SK-N-DZ (cell line): ENCODE results near the gene ADD3.

Experiments used
- DNase-seq: peaks from one replicate; pipeline ENCODE4 v3.0.0-alpha.2; 2015; ENCODE audit warnings: low spot score

ADD3 gene

DNA sequence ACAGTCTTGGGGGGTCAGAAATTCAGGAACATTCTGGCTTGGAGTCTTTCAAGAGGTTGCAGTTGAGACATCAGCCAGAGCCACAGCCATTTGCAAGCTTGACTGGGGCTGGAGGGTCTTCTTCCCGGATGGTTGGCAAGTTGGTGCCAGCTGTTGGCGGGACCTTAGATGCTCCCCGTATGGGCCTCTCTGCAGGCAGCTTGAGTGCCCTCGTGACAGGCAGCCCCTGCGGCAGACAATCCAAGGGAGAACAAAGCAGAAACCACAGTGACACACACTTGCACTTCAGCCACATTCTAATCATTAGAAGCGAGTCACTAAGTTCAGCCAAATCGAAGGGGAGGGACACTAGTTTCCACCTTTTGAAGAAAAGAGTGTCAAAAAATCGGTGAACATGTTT, 140.2 kb downstream of the ADD3 start:
- no peak for DNase-seq

- no peak for DNase-seq
Observed at GRCh38 chr10:110149259-110149658, 141.5 kb downstream of the ADD3 start.

- DNase-seq: no peak
Observed at GRCh38 chr10:110150046-110150445, 142.3 kb downstream of the ADD3 start.

GRCh38 chr10:110150981-110151380, 143.2 kb downstream of the ADD3 start:
- no peak for DNase-seq

DNA sequence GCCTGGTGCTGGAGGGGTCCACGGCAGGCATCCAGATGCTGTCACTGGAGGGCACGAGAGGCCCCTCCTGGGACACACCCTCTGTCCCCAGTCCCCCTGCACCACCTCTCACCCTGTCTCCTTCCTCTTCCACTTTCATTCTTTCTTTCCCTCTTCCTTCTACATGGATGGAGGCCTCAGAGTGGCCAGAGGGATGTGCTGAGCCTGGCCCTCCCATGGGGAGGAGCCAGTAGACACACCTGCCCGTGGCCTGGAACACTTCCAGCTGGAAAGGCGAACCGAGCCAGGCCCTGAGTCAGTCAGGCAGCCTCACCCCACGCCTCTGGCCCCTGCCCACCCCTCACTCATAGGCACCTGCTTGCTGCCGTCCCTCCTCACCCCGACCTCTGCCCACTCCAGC, 143.7 kb downstream of the ADD3 start:
- peak; percentile 77 for DNase-seq

DNA sequence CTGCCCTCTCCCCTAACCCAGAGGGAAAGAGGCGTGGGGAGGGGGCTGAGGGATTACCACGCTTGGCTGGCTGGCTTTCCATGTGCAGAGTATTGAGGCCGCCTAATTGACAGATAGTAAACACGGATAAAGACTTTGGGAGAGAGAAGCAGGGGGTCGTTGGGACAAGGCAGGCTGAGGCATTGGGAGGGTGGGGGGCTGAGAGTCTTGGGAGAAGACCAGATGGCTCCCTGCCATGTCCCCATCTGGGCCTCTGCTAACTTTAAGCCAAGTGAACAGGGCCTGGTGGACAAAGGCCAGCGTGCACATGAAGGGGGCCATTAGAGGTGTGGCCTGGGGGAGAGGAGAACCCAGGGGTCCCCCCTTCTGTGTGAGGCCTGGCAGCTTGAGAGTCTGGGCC, 144.2 kb downstream of the ADD3 start:
- peak; percentile 64 for DNase-seq

- DNase-seq: no peak
Observed at GRCh38 chr10:110153396-110153795, 145.6 kb downstream of the ADD3 start.

- DNase-seq: no peak
Observed at GRCh38 chr10:110156046-110156445, 148.3 kb downstream of the ADD3 start.

- DNase-seq: no peak
Observed at GRCh38 chr10:110158051-110159005, 150.5 kb downstream of the ADD3 start.

DNA sequence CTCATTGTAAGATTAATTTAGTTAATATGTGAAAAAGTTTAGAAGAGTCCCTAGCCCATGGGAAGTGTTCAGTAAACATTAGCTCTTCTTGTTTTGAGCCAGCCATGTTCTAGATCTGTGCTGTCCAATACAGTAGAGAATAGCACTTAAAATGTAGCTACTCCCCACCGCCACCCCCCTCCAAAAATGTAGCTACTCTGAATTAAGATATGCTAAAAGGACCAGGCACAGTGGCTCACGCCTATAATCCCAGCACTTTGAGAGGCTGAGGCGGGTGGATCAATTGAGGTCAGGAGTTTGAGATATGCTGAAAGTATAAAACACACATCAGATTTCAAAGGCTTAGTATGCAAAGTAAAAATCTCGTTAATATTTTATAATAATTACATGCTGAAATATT, 152.3 kb downstream of the ADD3 start:
- DNase-seq: no peak

DNA sequence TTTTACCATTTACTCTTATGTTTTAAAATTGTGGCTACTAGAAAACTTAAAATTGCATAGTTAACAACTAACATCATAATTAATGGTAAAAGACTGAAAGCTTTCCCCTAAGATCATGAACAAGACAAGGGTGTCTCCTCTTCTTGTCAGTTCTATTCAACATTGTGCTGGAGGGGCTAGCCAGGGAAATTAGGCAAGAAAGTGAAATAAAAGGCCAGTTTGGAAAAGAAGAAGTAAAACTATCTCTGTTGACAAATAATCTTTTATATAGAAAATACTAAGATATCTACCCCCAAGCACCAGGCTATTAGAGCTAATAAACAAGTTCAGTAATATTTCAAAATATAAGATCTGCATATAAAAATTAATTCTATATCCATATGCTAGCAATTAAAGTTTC, 152.7 kb downstream of the ADD3 start:
- no peak for DNase-seq

- DNase-seq: no peak
Observed at GRCh38 chr10:110162741-110163145, 155.0 kb downstream of the ADD3 start.

DNA sequence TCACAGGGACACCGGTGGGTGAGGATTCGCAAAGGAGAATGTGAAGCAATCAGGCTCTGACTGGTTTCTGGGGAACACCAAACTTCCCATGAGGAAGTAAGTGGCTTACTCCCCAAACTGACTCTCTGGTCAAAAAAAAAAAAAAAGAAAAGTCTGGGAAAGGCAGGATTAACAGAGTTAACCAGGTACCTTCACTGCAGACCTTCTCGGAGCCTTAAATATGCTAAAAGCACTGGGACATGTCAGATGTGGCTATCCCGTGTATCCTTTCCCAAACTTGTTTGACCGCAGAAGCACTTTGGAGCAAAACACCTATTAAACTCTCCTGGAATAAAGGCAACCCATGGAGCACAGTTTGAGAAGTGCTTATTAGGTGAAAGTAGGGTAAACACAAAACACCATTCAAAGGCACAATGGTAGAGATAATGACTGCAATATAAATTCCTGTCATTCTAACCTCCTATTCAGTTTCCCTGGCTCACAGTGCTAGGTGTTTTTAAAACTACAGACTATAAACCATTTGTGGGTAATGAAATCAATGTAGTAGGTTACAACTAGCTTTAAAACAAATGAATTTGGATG, 155.5 kb downstream of the ADD3 start:
- no peak for DNase-seq

- DNase-seq: no peak
Observed at GRCh38 chr10:110163841-110164240, 156.1 kb downstream of the ADD3 start.

DNA sequence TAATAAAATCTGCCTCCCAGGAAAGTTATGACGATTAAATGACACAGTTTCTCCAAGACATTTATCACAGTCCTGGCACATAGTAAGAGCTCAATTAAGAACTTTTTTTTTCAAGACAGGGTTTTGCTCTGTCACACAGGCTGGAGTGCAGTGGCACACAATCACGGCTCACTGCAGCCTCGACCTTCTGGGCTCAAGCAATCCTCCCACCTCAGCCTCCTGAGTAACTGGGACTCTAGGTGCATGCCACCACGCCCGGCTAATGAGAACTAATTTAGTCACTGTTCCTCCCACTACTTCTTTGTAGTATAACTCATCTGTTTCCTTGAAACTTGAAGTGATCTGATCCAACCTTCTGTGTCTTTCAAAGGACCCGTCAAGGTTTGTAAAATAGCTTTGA, 157.5 kb downstream of the ADD3 start:
- no peak for DNase-seq

DNA sequence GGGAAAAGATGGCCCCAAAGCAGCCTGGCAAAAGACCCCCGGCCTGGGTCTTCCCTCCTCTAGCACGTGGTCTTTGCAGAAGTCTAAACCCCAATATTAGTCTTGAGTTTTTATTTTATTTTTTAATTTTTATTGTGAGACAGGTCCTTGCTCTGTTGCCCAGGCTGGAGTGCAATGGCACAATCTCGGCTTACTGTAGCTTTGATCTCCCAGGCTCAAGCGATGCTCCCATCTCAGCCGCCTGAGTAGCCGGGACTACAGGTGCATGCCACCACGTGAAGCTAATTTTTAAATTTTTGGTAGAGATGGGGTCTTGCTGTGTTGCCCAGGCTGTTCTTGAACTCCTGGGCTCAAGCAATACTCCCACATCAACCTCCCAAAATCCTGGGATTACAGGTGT, 159.4 kb downstream of the ADD3 start:
- no peak for DNase-seq

DNA sequence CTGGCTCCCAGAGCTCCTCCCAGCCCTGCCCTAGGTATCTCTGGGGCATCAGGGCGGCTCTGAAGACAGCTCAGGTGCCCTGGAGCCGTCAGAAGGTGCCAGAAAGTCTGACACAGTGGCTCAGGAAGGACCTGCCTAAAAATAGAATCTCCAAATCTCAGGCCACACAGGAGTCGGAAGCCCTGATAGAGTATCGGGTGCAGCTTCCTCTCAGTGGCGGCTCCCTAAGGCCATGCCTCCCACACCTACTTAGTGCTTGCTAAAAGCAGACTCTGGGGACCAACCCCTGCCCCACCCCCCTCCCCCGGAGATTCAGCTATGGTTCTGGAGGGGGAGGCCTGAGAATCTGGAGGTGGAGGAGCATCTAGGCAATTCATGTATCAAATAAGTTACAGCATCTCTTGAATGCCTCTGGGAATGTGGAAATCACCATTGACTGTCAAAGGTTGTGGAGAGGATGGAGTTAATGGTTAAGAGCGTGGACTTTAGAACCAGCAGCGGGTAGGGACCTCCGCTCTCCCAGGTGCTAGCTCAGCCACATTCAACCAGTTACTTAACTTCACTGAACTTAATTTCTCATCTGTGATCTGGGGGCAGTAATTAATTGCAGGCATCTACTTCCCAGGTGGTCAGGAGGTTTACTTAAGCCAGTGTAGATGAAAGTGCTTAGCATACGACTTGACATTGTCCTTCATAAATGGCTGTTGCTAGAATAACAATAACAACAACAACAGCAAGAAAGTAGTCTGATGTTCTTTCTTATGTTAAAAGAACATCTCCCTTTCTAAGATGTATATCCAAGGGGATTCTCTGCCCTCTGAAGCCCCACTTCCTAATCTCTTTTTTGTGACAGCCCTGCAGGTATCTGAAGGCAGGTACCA, 161.1 kb downstream of the ADD3 start:
- no peak for DNase-seq

GRCh38 chr10:110169586-110169985, 161.8 kb downstream of the ADD3 start:
- no peak for DNase-seq

DNA sequence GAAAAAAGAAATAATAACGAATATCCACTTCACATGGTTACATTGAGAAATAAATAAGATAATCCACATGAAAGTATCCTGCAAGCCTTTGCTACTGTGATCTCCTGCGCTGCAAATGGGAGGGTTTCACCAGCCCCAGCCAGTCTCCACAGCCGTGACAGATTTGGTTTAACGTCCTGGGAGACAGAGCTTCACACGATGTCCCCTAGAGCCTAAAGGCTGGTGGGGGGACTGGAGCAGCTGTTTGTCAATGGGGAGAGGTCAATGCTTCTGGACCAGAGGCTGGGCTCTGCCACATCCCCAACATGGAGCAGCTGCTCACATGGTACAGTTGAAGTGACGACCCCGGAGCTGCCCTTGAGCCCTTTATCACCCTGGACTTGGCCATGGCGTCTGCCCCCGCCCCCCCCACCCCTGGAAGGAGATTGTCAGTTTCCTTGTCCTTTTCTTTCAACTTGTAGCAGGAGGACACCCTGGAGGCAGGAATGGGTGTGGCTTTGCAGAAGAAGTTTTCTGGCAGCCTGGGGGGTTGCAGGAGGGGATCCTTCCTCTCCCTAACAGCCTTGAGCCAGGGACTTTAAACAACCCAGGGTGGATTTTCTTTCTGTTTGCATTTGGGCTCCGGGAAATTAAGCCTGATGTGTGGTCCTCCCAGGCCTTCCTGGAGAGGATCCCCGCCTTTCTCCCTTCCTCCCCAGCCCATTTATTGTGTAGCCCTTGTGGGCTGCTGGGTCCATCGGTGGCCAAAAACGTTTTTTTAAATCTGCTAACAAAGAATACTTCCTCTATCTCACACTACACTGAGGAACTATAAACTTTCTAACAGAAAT, 162.6 kb downstream of the ADD3 start:
- no peak for DNase-seq

- DNase-seq: no peak
Observed at GRCh38 chr10:110171032-110171431, 163.2 kb downstream of the ADD3 start.

DNA sequence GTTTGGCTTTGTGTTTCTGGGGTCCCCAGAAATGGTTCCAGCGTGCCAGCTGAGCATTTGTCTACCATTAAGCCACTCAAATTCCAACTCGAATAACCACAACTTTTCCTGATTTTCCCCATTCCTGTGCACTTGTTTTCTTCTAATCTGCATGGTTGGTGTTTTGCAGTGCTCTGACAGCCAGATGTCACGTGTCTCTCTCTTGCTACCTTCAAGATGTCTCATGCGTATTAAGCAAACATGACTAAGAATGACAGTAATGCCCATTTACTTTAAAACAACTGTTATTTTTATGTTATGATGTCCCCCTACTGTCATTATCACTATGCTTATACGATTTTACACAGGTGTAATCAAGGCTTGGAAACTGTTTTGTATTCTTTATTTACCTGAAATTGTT, 164.4 kb downstream of the ADD3 start:
- no peak for DNase-seq
